ENCODE data around the gene CPE. TPM values are rescaled to one million over a fixed set of nuclear protein-coding genes. Genes with fewer than 3 reads are reported as not detected.

Gene CPE
- polyA plus RNA-seq, 4 donors: 1.1 to 326 (median 22.9) TPM

DNA sequence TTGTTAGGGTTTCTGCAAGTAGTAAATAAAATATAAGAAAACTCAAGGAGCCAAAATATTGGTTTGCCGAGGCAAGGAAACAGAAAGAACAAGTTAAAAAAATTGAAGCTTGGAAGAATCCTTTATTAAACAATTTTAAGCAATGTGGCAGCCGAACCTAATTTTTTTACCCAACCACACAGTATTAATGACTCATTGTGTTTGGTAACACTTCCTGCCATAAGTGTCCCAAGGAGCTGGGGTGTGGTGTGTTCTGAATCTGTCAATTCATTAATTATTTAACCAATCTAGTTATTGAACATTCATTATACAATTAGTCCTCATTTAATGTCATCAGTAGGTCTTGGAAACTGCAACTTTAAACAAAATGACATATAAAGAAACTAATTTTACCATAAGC is 19.3 kb upstream of the CPE start:
- H3K4me1 ChIP-seq (ENCODE audit: control insufficient read depth in 3 of 3, insufficient read depth in 2 of 3, low read depth in 1 of 3, low read length in 2 of 3): no peaks in the 10 kb centered on the region
- peak in 1 of 2 donors; percentile 36 for DNase-seq
- no peak for FAIRE-seq
- WGBS, 3 donors: 53 to 65% (median 60%) methylated on average over 2 of the region's 2 CpGs
- no peak overlapping the region for H3K27ac ChIP-seq (ENCODE audit: low read depth in 1 of 3, low read length in 2 of 3)
- H3K27me3 ChIP-seq (ENCODE audit: control insufficient read depth in 3 of 3, insufficient read depth in 3 of 3, low read length in 3 of 3): no peaks in the 10 kb centered on the region
- no peaks in the 10 kb centered on the region for H3K36me3 ChIP-seq (ENCODE audit: control insufficient read depth in 3 of 3, insufficient read depth in 2 of 3, low read depth in 1 of 3, low read length in 3 of 3)
- no peaks in the 10 kb centered on the region for H3K9me3 ChIP-seq (ENCODE audit: control insufficient read depth in 2 of 2, insufficient read depth in 1 of 2, low read depth in 1 of 2, low read length in 1 of 2)
- no peak overlapping the region for H3K4me3 ChIP-seq (ENCODE audit: low read depth in 1 of 3, low read length in 3 of 3)

DNA sequence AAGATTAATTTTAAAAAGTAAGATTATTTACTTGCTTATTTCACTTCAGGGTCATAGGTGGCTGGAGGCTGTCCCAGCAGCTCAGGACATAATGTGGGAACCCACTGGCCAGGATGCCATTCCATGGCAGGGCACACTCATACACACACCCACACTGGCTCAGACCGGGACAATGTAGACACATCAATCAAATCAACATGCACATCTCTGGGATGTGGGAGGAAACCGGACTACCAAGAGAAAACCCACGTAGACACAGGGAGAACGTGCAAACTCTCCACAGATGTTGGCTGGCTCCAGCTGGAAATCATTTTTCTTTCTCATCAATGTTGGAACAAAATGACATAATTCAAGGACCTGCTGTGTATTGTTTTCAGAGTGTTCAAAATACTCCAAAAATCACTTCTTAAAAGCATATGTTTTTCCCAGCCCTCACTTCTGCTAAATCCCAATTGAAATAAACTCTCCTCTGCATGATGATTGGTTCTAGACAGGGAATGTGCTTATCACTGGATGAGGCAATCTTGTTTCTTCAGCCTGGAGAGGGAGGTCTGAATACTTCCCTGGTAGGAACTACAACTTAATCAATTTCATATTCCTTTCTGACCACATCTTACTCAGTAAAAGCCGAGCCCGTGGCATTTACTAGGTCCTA is 18.6 kb upstream of the CPE start:
- peaks cover 0 to 3% (median 0%) of the 10 kb centered on the region in 3 donors for H3K4me1 ChIP-seq (ENCODE audit: control insufficient read depth in 3 of 3, insufficient read depth in 2 of 3, low read depth in 1 of 3, low read length in 2 of 3)
- WGBS, 3 donors: 73 to 91% (median 78%) methylated on average over 6 of the region's 6 CpGs
- no peak for DNase-seq
- no peaks in the 10 kb centered on the region for H3K9me3 ChIP-seq (ENCODE audit: control insufficient read depth in 2 of 2, insufficient read depth in 1 of 2, low read depth in 1 of 2, low read length in 1 of 2)
- H3K36me3 ChIP-seq (ENCODE audit: control insufficient read depth in 3 of 3, insufficient read depth in 2 of 3, low read depth in 1 of 3, low read length in 3 of 3): no peaks in the 10 kb centered on the region
- H3K4me3 ChIP-seq (ENCODE audit: low read depth in 1 of 3, low read length in 3 of 3): no peak overlapping the region
- H3K27me3 ChIP-seq (ENCODE audit: control insufficient read depth in 3 of 3, insufficient read depth in 3 of 3, low read length in 3 of 3): no peaks in the 10 kb centered on the region
- H3K27ac ChIP-seq (ENCODE audit: low read depth in 1 of 3, low read length in 2 of 3): no peak overlapping the region
- no peak for FAIRE-seq

DNA sequence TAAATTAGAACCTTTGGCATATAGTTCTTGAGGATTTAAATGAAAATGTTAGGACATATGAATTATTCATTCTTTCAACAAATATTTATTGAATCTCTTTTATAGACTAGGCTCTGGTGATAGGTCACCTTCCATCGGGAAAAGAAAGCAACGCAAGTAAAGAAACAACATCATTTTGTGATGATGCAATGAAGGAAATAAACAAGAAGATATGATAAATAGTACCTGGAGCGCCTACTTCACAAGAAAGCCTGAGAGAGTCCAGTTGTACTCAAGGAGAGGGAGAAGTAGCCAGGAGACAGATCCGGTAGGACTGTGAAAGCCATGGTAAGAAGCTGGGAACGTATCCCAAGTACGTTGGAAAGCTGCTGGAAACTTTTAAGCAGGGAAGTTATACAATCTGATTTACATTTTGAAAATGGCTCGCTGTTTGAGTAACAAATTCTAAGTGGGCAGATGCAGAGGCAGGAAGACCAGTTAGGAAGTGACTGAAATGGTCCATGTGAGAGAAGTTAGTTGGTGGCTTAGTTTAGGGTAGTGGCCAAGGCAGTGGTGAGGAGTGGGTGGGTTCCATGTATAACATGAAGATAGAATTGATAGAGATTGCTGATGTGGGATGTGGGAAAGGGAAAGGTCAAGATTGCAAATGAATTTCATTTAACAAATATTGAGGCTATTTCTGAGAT is 17.7 kb upstream of the CPE start:
- Histone ChIP-seq H3K27ac (ENCODE audit: low read depth in 1 of 3, low read length in 2 of 3) (no peak overlapping the region), H3K36me3 (ENCODE audit: control insufficient read depth in 3 of 3, insufficient read depth in 2 of 3, low read depth in 1 of 3, low read length in 3 of 3) (no peaks in the 10 kb centered on the region), H3K27me3 (ENCODE audit: control insufficient read depth in 3 of 3, insufficient read depth in 3 of 3, low read length in 3 of 3) (no peaks in the 10 kb centered on the region), H3K4me3 (ENCODE audit: low read depth in 1 of 3, low read length in 3 of 3) (no peak overlapping the region), H3K4me1 (ENCODE audit: control insufficient read depth in 3 of 3, insufficient read depth in 2 of 3, low read depth in 1 of 3, low read length in 2 of 3) (peaks cover 0 to 7% (median 0%) of the 10 kb centered on the region in 3 donors), H3K9me3 (ENCODE audit: control insufficient read depth in 2 of 2, insufficient read depth in 1 of 2, low read depth in 1 of 2, low read length in 1 of 2) (no peaks in the 10 kb centered on the region)
- WGBS, 3 donors: 83 to 85% (median 83%) methylated on average over 7 of the region's 7 CpGs
- FAIRE-seq: no peak
- no peak for DNase-seq

DNA sequence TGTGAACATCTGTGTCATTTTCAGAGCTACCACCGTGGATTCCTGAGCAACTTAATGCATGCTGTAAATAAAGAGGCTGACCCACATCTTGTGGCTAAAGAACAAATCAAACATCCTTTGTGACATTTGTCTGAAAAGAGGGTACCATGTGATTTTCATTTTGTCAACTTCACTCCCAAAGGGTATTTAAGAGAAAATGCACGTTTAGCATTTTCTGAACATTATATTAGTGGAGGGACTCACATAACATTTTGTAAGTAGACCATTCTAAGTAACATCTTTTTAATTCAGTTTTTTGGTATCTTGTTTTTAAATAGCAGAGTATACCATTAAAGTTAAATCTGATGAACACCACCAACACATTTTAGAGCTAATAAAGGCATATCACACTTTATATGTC is 17.0 kb upstream of the CPE start:
- Histone ChIP-seq H3K9me3 (ENCODE audit: control insufficient read depth in 2 of 2, insufficient read depth in 1 of 2, low read depth in 1 of 2, low read length in 1 of 2) (no peaks in the 10 kb centered on the region), H3K4me3 (ENCODE audit: low read depth in 1 of 3, low read length in 3 of 3) (no peak overlapping the region), H3K27me3 (ENCODE audit: control insufficient read depth in 3 of 3, insufficient read depth in 3 of 3, low read length in 3 of 3) (no peaks in the 10 kb centered on the region), H3K4me1 (ENCODE audit: control insufficient read depth in 3 of 3, insufficient read depth in 2 of 3, low read depth in 1 of 3, low read length in 2 of 3) (peaks cover 0 to 7% (median 0%) of the 10 kb centered on the region in 3 donors), H3K36me3 (ENCODE audit: control insufficient read depth in 3 of 3, insufficient read depth in 2 of 3, low read depth in 1 of 3, low read length in 3 of 3) (no peaks in the 10 kb centered on the region), H3K27ac (ENCODE audit: low read depth in 1 of 3, low read length in 2 of 3) (no peak overlapping the region)
- DNase-seq: no peak
- FAIRE-seq: no peak
- WGBS, 3 donors: 72 to 87% (median 83%) methylated on average over 2 of the region's 2 CpGs

DNA sequence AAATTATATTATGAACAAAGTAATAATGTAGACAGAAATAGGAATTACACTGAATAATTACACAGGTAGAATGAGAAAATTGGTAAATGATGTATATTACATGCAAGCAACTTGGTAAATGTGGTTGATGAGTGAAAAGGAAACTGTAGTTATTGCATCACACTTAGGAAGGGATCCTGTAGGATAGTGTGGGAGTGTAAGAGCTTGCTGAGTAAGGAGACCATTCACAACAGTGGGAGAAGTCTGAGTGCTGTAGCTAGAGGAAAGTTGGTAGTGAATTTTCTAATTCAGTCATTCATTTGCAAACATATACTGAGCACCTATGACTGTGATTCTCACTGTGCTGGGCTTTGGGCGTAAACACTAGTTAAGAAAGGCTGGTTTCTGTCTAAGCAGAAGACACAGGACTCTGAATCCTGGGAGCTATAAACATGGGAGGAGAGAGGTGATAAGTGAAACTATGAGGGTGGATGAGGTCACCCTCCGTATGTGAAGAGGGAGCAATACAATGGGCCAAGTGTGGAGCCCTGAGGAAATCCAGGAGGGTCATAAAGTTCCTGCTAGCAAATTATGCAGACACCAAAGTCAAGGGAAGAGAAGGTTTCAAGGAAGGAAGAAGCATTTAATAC is 14.2 kb upstream of the CPE start:
- peak overlapping the region; percentile 20 to 93 (median 73) for H3K27ac ChIP-seq (ENCODE audit: low read depth in 1 of 3, low read length in 2 of 3)
- no peaks in the 10 kb centered on the region for H3K36me3 ChIP-seq (ENCODE audit: control insufficient read depth in 3 of 3, insufficient read depth in 2 of 3, low read depth in 1 of 3, low read length in 3 of 3)
- DNase-seq (peak; percentile 90 to 94), FAIRE-seq (no peak)
- H3K27me3 ChIP-seq (ENCODE audit: control insufficient read depth in 3 of 3, insufficient read depth in 3 of 3, low read length in 3 of 3): no peaks in the 10 kb centered on the region
- H3K4me3 ChIP-seq (ENCODE audit: low read depth in 1 of 3, low read length in 3 of 3): no peak overlapping the region
- no peaks in the 10 kb centered on the region for H3K9me3 ChIP-seq (ENCODE audit: control insufficient read depth in 2 of 2, insufficient read depth in 1 of 2, low read depth in 1 of 2, low read length in 1 of 2)
- WGBS, 3 donors: 19 to 47% (median 29%) methylated on average over 2 of the region's 2 CpGs
- peaks cover 0 to 7% (median 0%) of the 10 kb centered on the region in 3 donors for H3K4me1 ChIP-seq (ENCODE audit: control insufficient read depth in 3 of 3, insufficient read depth in 2 of 3, low read depth in 1 of 3, low read length in 2 of 3)

DNA sequence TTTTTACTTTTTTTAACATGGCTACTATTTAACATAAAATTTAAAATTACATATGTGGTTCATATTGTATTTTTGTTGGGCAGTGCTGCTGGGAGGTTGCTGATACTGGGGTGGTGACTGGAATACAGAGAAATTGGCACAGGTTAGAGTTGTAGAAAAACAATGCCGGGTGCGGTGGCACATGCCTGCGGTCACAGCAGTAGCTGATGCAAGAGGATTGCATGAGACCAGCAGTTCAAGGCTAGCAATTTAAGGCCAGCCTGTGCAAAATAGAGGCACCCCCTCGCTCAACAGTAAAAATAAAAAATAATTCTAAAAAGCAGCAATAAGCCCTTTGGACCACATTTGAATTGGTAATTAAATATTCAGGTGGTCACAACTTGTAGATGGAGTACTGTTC is 11.8 kb upstream of the CPE start:
- FAIRE-seq: no peak
- 84 to 92% (median 87%) methylated on average over 4 of the region's 4 CpGs for WGBS, 3 donors
- Histone ChIP-seq H3K9me3 (ENCODE audit: control insufficient read depth in 2 of 2, insufficient read depth in 1 of 2, low read depth in 1 of 2, low read length in 1 of 2) (no peaks in the 10 kb centered on the region), H3K27me3 (ENCODE audit: control insufficient read depth in 3 of 3, insufficient read depth in 3 of 3, low read length in 3 of 3) (no peaks in the 10 kb centered on the region), H3K4me1 (ENCODE audit: control insufficient read depth in 3 of 3, insufficient read depth in 2 of 3, low read depth in 1 of 3, low read length in 2 of 3) (peaks cover 0 to 7% (median 0%) of the 10 kb centered on the region in 3 donors), H3K4me3 (ENCODE audit: low read depth in 1 of 3, low read length in 3 of 3) (no peak overlapping the region), H3K36me3 (ENCODE audit: control insufficient read depth in 3 of 3, insufficient read depth in 2 of 3, low read depth in 1 of 3, low read length in 3 of 3) (no peaks in the 10 kb centered on the region), H3K27ac (ENCODE audit: low read depth in 1 of 3, low read length in 2 of 3) (no peak overlapping the region)
- no peak for DNase-seq

DNA sequence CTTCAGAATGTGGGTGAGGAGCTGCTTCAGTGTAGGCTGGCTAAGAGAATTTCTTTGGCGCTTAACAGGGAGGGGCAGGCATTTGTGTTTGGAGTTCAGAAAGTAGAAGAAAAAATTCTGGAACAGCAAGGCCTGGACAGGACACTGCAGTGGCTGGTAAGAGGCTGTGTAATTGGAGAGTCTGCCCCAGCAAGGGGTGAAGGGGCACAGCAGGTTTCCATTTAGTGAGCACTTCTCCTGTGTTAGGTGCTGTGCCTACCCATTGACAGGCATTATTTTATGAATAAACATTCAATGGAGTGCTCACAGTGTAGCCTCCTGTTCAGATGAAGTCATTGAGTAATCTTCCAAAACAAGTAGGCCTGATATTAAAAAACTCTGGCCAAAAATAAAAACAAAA is 10.7 kb upstream of the CPE start:
- H3K4me1 ChIP-seq (ENCODE audit: control insufficient read depth in 3 of 3, insufficient read depth in 2 of 3, low read depth in 1 of 3, low read length in 2 of 3): peaks cover 0 to 7% (median 0%) of the 10 kb centered on the region in 3 donors
- H3K27me3 ChIP-seq (ENCODE audit: control insufficient read depth in 3 of 3, insufficient read depth in 3 of 3, low read length in 3 of 3): no peaks in the 10 kb centered on the region
- no peaks in the 10 kb centered on the region for H3K36me3 ChIP-seq (ENCODE audit: control insufficient read depth in 3 of 3, insufficient read depth in 2 of 3, low read depth in 1 of 3, low read length in 3 of 3)
- H3K4me3 ChIP-seq (ENCODE audit: low read depth in 1 of 3, low read length in 3 of 3): no peak overlapping the region
- 91 to 100% (median 93%) methylated on average over 1 of the region's 1 CpG for WGBS, 3 donors
- H3K27ac ChIP-seq (ENCODE audit: low read depth in 1 of 3, low read length in 2 of 3): no peak overlapping the region
- FAIRE-seq (no peak), DNase-seq (no peak)
- no peaks in the 10 kb centered on the region for H3K9me3 ChIP-seq (ENCODE audit: control insufficient read depth in 2 of 2, insufficient read depth in 1 of 2, low read depth in 1 of 2, low read length in 1 of 2)

DNA sequence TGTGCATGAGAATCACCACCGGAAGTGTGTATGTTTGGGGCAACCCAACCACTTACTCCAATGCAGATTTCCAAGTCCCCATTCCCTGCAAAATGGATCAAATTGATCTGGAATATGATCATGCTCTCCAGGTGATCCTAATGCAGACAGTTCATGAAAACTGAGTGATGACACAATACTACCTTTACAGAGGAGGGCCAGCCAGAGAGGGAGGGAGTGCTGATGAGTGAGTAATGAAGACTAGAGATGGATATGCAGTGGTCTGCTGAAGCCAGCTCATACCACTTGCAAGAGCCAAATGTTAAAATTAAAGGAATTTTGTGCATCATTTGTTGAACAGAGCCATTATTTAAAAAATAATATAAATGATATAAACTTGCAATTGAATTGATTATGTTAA is 10.2 kb upstream of the CPE start:
- DNase-seq (no peak), FAIRE-seq (no peak)
- WGBS, 3 donors: 95 to 100% (median 97%) methylated on average over 1 of the region's 1 CpG
- Histone ChIP-seq H3K9me3 (ENCODE audit: control insufficient read depth in 2 of 2, insufficient read depth in 1 of 2, low read depth in 1 of 2, low read length in 1 of 2) (no peaks in the 10 kb centered on the region), H3K27ac (ENCODE audit: low read depth in 1 of 3, low read length in 2 of 3) (no peak overlapping the region), H3K27me3 (ENCODE audit: control insufficient read depth in 3 of 3, insufficient read depth in 3 of 3, low read length in 3 of 3) (no peaks in the 10 kb centered on the region), H3K4me3 (ENCODE audit: low read depth in 1 of 3, low read length in 3 of 3) (no peak overlapping the region), H3K36me3 (ENCODE audit: control insufficient read depth in 3 of 3, insufficient read depth in 2 of 3, low read depth in 1 of 3, low read length in 3 of 3) (no peaks in the 10 kb centered on the region), H3K4me1 (ENCODE audit: control insufficient read depth in 3 of 3, insufficient read depth in 2 of 3, low read depth in 1 of 3, low read length in 2 of 3) (peaks cover 0 to 7% (median 0%) of the 10 kb centered on the region in 3 donors)
